ENCODE data around the gene TMED6.

DNA sequence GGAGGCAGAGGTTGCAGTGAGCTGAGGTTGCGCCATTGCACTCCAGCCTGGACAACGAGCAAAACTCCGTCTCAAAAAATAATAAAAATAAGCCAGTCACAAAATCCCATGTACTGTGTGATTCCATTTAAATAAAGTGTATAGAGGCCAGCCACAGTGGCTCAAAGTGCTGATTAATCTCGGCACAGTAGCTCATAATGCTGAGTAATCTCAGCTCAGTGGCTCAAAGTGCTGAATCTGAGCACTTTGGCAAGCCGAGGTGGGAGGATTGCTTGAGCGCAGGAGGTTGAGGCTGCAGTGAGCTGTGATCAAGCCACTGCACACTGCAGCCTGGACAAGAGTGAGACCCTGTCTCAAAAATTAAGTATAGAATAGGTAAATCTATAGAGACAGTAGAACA is 4.9 kb downstream of the TMED6 start:
- TF ChIP-seq POLR2A (IDR thresholded peaks at IDR 0.05): no peak
- TF ChIP-seq, protein P1, sequence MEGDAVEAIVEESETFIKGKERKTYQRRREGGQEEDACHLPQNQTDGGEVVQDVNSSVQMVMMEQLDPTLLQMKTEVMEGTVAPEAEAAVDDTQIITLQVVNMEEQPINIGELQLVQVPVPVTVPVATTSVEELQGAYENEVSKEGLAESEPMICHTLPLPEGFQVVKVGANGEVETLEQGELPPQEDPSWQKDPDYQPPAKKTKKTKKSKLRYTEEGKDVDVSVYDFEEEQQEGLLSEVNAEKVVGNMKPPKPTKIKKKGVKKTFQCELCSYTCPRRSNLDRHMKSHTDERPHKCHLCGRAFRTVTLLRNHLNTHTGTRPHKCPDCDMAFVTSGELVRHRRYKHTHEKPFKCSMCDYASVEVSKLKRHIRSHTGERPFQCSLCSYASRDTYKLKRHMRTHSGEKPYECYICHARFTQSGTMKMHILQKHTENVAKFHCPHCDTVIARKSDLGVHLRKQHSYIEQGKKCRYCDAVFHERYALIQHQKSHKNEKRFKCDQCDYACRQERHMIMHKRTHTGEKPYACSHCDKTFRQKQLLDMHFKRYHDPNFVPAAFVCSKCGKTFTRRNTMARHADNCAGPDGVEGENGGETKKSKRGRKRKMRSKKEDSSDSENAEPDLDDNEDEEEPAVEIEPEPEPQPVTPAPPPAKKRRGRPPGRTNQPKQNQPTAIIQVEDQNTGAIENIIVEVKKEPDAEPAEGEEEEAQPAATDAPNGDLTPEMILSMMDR (IDR thresholded peaks at IDR 0.05): no peak

Measured in stomach (tissue), 4 donors.